ENCODE measurements around the gene HAUS8. TPM values are rescaled to one million over a fixed set of nuclear protein-coding genes. Genes with fewer than 3 reads are reported as not detected.
"Not testable (repeated sequence)": the region's sequence is repeated elsewhere in the genome, so short reads cannot be mapped to it uniquely, and the experiment has no call there.

The HAUS8 gene
- polyA plus RNA-seq, 1 donor = 9.4 TPM

DNA sequence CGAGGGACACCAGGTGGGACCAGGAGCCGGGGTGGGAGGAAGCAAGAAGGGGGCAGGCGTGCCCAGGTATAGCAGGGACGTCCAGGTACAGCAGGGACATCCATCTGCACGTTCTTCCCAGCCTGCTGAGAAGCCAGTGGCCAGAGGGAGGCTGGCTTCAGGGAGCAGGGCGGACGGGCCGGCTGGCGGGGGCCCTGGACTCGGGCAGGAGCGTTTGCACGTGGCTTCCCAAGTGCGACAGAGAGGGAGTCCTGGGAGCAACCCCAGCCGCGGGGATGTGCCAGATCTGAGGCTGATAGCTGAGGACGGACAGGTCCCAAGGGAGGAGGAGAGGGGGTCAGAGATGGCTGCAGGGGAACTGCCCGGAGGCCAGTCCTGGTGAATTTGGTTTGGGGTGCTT lies 37.0 kb upstream of the HAUS8 start:
- Histone ChIP-seq H3K27ac (ENCODE audit: low read length) (no peak overlapping the region), H3K4me1 (ENCODE audit: control insufficient read depth, insufficient read depth, low read length) (peaks cover 4% of the 10 kb centered on the region), H3K27me3 (ENCODE audit: control insufficient read depth, insufficient read depth, low read length) (no peaks in the 10 kb centered on the region), H3K9me3 (ENCODE audit: control insufficient read depth, low read depth, low read length) (peaks cover 5% of the 10 kb centered on the region), H3K4me3 (ENCODE audit: low read length) (no peak overlapping the region), H3K36me3 (ENCODE audit: control insufficient read depth, insufficient read depth, low read length) (peaks cover 21% of the 10 kb centered on the region)
- no CpG with 5 or more reads among the region's 17 CpGs for WGBS (ENCODE audit: insufficient coverage, low lambda C conversion rate)
- no peak for DNase-seq

DNA sequence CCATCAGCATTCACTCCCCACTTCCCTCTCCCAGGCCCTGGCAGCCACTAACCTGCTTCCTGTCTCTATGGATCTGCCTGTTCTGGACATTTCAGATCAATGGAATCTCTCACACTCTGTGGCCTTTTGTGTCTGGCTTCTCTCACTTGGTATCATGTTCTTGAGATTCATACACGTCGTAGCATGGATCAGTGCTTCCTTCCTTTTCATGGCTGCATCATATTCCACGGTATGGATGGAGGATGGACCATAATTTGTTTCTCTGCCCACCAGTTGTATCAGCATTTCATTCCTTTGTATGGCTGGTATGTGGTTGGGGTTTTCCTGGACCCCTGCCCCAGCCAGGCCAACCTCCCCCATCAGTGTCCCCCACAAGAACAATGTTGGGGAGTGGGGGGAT lies 36.5 kb upstream of the HAUS8 start:
- H3K27ac ChIP-seq (ENCODE audit: low read length) = no peak overlapping the region
- no peak for DNase-seq
- H3K4me3 ChIP-seq (ENCODE audit: low read length) = no peak overlapping the region
- H3K36me3 ChIP-seq (ENCODE audit: control insufficient read depth, insufficient read depth, low read length) = peaks cover 21% of the 10 kb centered on the region
- H3K27me3 ChIP-seq (ENCODE audit: control insufficient read depth, insufficient read depth, low read length) = no peaks in the 10 kb centered on the region
- no CpG with 5 or more reads among the region's 3 CpGs for WGBS (ENCODE audit: insufficient coverage, low lambda C conversion rate)
- peaks cover 5% of the 10 kb centered on the region for H3K9me3 ChIP-seq (ENCODE audit: control insufficient read depth, low read depth, low read length)
- H3K4me1 ChIP-seq (ENCODE audit: control insufficient read depth, insufficient read depth, low read length) = peaks cover 4% of the 10 kb centered on the region

DNA sequence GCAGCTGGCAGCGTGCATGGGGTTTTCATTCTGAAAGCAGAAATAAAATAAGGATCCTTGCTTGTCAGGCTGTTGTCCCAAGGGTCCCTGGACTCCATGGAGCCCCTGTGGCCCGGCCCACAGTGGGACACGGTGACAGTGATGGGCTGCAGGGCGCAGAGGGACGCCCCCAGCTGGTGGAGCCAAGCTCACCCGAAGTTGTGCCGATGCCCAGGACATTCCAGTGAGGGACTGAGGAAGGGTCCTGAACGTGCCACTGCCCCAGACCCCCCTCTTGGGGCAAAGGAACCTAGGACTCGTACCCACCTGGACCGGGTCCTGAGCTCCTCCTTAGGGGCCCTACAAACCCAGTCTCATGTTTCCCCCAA lies 35.3 kb upstream of the HAUS8 start:
- Histone ChIP-seq H3K27me3 (ENCODE audit: control insufficient read depth, insufficient read depth, low read length) (no peaks in the 10 kb centered on the region), H3K9me3 (ENCODE audit: control insufficient read depth, low read depth, low read length) (no peaks in the 10 kb centered on the region), H3K27ac (ENCODE audit: low read length) (no peak overlapping the region), H3K36me3 (ENCODE audit: control insufficient read depth, insufficient read depth, low read length) (peaks cover 21% of the 10 kb centered on the region), H3K4me1 (ENCODE audit: control insufficient read depth, insufficient read depth, low read length) (peaks cover 4% of the 10 kb centered on the region), H3K4me3 (ENCODE audit: low read length) (no peak overlapping the region)
- WGBS (ENCODE audit: insufficient coverage, low lambda C conversion rate) = no CpG with 5 or more reads among the region's 10 CpGs
- DNase-seq = no peak

DNA sequence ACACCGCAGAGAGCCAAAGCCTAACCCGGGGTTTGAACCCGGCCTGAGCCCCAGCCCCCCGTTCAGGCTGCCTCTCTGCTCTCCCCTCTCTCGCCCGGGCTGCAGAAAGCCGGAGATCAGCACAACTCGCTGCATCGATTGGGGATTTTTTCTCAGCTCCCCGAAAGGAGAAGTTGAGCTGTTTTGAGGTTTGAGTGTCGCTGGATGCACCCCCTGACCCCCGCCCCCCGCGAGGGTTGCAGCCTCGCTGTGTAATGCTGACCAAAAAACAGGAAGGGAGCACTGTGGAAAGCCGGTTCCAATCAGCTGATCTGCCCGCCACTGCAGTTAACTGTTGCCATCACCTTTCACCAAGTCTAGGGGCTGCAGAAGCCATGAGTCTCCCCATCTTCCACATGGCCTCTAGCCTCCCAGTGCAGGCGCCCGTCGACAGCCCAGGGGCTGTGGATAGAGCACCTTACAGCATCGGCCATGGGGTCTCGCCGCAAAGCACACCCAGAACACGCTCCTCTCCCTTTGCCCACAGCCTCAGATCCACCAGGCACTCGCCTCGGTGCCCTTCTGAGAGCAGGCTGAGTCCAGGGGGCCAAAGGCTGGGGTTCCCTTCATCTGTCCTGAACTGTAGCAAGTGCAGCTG lies 34.8 kb upstream of the HAUS8 start:
- H3K4me1 ChIP-seq (ENCODE audit: control insufficient read depth, insufficient read depth, low read length) = peaks cover 4% of the 10 kb centered on the region
- H3K36me3 ChIP-seq (ENCODE audit: control insufficient read depth, insufficient read depth, low read length) = peaks cover 26% of the 10 kb centered on the region
- peak in 1 of 2 donors; percentile 7 for DNase-seq
- H3K27me3 ChIP-seq (ENCODE audit: control insufficient read depth, insufficient read depth, low read length) = no peaks in the 10 kb centered on the region
- WGBS (ENCODE audit: insufficient coverage, low lambda C conversion rate) = no CpG with 5 or more reads among the region's 26 CpGs
- no peak overlapping the region for H3K27ac ChIP-seq (ENCODE audit: low read length)
- no peaks in the 10 kb centered on the region for H3K9me3 ChIP-seq (ENCODE audit: control insufficient read depth, low read depth, low read length)
- H3K4me3 ChIP-seq (ENCODE audit: low read length) = no peak overlapping the region

DNA sequence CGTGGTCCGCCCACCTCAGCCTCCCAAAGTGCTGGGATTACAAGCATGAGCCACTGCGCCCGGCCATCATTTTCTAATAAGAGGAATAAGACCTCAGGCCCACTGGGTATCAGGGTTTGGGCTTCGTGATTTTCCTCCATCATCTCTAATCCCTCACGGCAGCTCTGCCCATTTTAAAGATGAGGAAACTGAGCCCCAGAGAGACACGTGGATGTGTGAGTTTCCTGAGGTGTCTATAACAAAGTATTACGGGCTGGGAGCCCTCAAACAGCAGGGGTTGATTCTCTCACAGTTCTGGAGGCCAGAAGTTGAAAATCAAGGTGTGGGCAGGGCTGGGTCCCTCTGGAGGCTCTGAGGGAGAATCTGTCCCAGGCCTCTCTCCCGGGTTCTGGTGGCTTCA lies 34.0 kb upstream of the HAUS8 start:
- peaks cover 4% of the 10 kb centered on the region for H3K4me1 ChIP-seq (ENCODE audit: control insufficient read depth, insufficient read depth, low read length)
- no peak for DNase-seq
- no peak overlapping the region for H3K4me3 ChIP-seq (ENCODE audit: low read length)
- H3K9me3 ChIP-seq (ENCODE audit: control insufficient read depth, low read depth, low read length) = no peaks in the 10 kb centered on the region
- no peaks in the 10 kb centered on the region for H3K27me3 ChIP-seq (ENCODE audit: control insufficient read depth, insufficient read depth, low read length)
- peaks cover 29% of the 10 kb centered on the region for H3K36me3 ChIP-seq (ENCODE audit: control insufficient read depth, insufficient read depth, low read length)
- H3K27ac ChIP-seq (ENCODE audit: low read length) = no peak overlapping the region
- 100% methylated on average over 2 of the region's 9 CpGs for WGBS (ENCODE audit: insufficient coverage, low lambda C conversion rate)

DNA sequence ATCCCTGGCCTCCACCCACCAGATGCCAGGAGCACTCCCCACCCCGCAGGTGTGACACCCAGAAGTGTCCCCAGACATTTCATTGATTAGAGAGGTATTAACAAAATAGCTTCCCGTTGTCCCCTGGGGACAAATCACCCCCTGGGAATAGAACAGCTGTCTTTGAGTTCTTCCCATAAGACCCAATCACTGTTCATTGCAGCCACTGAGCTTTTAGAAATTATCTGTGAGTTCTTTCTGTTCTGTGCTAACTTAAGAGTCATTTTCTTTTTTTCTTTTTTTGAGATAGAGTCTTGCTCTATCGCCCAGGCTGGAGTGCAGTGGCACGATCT lies 33.2 kb upstream of the HAUS8 start:
- no peaks in the 10 kb centered on the region for H3K9me3 ChIP-seq (ENCODE audit: control insufficient read depth, low read depth, low read length)
- no peak overlapping the region for H3K4me3 ChIP-seq (ENCODE audit: low read length)
- H3K4me1 ChIP-seq (ENCODE audit: control insufficient read depth, insufficient read depth, low read length) = peaks cover 4% of the 10 kb centered on the region
- H3K36me3 ChIP-seq (ENCODE audit: control insufficient read depth, insufficient read depth, low read length) = peaks cover 33% of the 10 kb centered on the region
- no peak for DNase-seq
- H3K27me3 ChIP-seq (ENCODE audit: control insufficient read depth, insufficient read depth, low read length) = no peaks in the 10 kb centered on the region
- WGBS (ENCODE audit: insufficient coverage, low lambda C conversion rate) = 100% methylated on average over 1 of the region's 4 CpGs
- no peak overlapping the region for H3K27ac ChIP-seq (ENCODE audit: low read length)

DNA sequence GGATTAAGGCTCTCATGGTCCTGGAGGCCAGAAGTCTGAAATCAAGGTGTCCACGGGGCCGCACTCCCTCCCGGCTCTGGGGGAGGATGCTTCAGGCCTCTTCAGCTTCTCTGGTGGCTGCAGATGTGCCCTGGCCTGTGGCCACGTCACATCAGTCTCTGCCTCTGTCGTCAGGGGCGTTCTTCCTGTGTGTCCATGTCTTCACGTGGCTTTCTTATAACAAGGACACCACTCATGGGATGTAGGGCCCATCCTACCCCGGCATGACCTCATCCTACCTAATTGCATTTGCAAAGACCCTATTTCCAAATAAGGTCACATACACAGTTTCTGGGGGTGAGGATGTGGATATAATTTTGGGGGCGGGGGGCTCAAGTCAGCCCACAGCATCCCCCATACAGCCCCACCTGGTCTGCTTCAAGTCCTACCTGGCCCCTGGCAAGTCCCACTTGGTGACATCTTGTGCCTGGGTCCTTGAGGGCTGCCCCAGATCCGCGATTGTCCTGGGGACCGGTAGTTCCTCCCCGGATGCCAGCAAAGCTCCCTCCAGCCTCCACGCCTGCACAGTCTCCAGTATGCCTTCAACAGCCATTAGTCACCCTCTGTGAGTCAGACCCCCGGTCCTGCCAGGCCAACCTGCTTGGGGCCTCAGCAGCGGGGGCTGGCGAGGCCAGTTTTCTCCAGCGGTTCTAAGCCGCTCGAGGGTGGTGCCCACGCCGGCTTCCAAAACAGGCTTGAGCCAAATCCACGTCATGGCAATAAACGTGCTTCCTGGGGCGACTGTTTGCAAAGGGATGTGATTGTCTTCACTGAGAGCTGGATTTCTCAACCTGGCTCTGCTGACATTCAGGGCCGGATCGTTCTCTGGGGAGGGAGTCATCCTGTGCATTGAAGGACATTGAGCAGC lies 32.5 kb upstream of the HAUS8 start:
- Histone ChIP-seq H3K27ac (ENCODE audit: low read length) (peak overlapping the region; percentile 26), H3K36me3 (ENCODE audit: control insufficient read depth, insufficient read depth, low read length) (peaks cover 40% of the 10 kb centered on the region), H3K4me1 (ENCODE audit: control insufficient read depth, insufficient read depth, low read length) (peaks cover 4% of the 10 kb centered on the region), H3K4me3 (ENCODE audit: low read length) (no peak overlapping the region), H3K9me3 (ENCODE audit: control insufficient read depth, low read depth, low read length) (peaks cover 3% of the 10 kb centered on the region), H3K27me3 (ENCODE audit: control insufficient read depth, insufficient read depth, low read length) (no peaks in the 10 kb centered on the region)
- peak in 1 of 2 donors; percentile 20 for DNase-seq
- no CpG with 5 or more reads among the region's 27 CpGs for WGBS (ENCODE audit: insufficient coverage, low lambda C conversion rate)

DNA sequence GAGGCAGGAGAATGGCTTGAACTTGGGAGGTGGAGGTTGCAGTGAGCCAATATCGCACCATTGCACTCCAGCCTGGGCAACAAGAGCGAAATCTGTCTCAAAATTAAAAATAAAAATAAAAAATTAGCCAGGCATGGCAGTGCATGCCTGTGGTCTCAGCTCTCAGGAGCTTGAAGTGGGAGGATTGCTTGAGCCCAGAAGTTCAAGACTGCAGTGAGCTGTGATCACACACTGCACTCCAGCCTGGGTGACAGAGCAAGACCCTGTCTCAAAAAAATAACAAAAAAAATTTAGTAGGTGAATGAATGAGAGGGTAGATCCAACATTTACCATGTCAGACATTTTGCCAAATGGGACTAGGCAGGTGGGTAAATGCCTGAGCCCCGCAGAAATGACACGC lies 31.7 kb upstream of the HAUS8 start:
- WGBS (ENCODE audit: insufficient coverage, low lambda C conversion rate) = 100% methylated on average over 1 of the region's 4 CpGs
- H3K9me3 ChIP-seq (ENCODE audit: control insufficient read depth, low read depth, low read length); H3K4me1 ChIP-seq (ENCODE audit: control insufficient read depth, insufficient read depth, low read length); DNase-seq; H3K4me3 ChIP-seq (ENCODE audit: low read length); H3K27me3 ChIP-seq (ENCODE audit: control insufficient read depth, insufficient read depth, low read length); H3K27ac ChIP-seq (ENCODE audit: low read length): not testable (repeated sequence)
- peaks cover 43% of the 10 kb centered on the region for H3K36me3 ChIP-seq (ENCODE audit: control insufficient read depth, insufficient read depth, low read length)

DNA sequence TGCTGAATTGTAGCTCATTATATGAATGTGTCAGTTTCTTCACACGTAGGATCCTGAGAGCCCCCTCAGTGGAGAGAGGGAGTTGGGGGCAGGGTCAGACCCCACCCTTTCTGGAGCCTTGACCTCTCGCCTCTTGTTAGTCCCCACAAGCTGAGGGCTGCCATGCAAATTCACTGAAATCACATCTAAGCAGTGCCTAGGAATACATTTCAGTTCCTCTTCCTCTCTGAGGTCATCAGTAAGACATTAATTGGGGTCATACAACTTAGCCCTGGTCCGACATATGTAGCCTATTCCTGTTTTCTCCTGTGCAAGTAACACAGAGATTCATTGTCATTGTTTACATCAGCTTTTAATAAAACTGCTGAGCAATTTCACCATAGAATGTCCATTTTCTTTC lies 30.3 kb upstream of the HAUS8 start:
- WGBS (ENCODE audit: insufficient coverage, low lambda C conversion rate) = no CpG with 5 or more reads among the region's 3 CpGs
- Histone ChIP-seq H3K9me3 (ENCODE audit: control insufficient read depth, low read depth, low read length) (peaks cover 11% of the 10 kb centered on the region), H3K4me3 (ENCODE audit: low read length) (no peak overlapping the region), H3K27ac (ENCODE audit: low read length) (no peak overlapping the region), H3K4me1 (ENCODE audit: control insufficient read depth, insufficient read depth, low read length) (peaks cover 4% of the 10 kb centered on the region), H3K36me3 (ENCODE audit: control insufficient read depth, insufficient read depth, low read length) (peaks cover 41% of the 10 kb centered on the region), H3K27me3 (ENCODE audit: control insufficient read depth, insufficient read depth, low read length) (no peaks in the 10 kb centered on the region)
- DNase-seq = no peak

DNA sequence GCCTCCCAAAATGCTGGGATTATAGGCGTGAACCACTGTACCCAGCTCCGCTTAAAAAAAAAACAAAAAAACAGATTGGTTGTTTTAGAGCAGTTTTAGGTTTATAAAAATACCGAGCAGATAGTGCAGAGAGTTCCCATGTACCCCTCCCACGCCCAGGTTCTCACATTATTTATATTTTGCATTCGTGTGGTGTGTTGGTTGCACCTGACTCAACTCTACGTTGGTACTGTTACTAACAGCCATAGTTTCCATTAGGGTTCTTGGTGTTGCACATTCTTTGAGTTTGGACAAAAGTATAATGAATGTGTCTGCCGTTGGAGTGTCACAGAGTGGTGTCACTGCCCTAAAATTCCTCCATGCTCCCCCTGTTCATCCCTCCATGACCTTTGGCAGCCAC lies 29.4 kb upstream of the HAUS8 start:
- no peaks in the 10 kb centered on the region for H3K27me3 ChIP-seq (ENCODE audit: control insufficient read depth, insufficient read depth, low read length)
- DNase-seq = no peak
- H3K27ac ChIP-seq (ENCODE audit: low read length) = no peak overlapping the region
- H3K4me1 ChIP-seq (ENCODE audit: control insufficient read depth, insufficient read depth, low read length) = peaks cover 4% of the 10 kb centered on the region
- no peak overlapping the region for H3K4me3 ChIP-seq (ENCODE audit: low read length)
- 100% methylated on average over 3 of the region's 7 CpGs for WGBS (ENCODE audit: insufficient coverage, low lambda C conversion rate)
- peaks cover 38% of the 10 kb centered on the region for H3K36me3 ChIP-seq (ENCODE audit: control insufficient read depth, insufficient read depth, low read length)
- peaks cover 11% of the 10 kb centered on the region for H3K9me3 ChIP-seq (ENCODE audit: control insufficient read depth, low read depth, low read length)
